ENCODE measurements around the gene PRKAR2A. TPM values are rescaled to one million over a fixed set of nuclear protein-coding genes. Genes with fewer than 3 reads are reported as not detected.
A peak's percentile ranks its signal among the peaks of the same experiment; 100 is the strongest.
"Not testable (repeated sequence)": the region's sequence is repeated elsewhere in the genome, so short reads cannot be mapped to it uniquely, and the experiment has no call there.

PRKAR2A gene
- total RNA-seq, 2 donors from 2014 or later = 30.8 to 40.4 TPM

GRCh38 chr3:48727511-48727910 is 120.2 kb downstream of the PRKAR2A start:
- Mint-ChIP-seq H3K4me1 (peaks cover 3% of the 10 kb centered on the region), H3K27me3 (no peaks in the 10 kb centered on the region), H3K27ac (no peak overlapping the region), H3K36me3 (ENCODE audit: low read depth) (peaks cover 3% of the 10 kb centered on the region), H3K4me3 (no peak overlapping the region)
- no peak for ATAC-seq
- no peaks in the 10 kb centered on the region for H3K9me3 ChIP-seq (ENCODE audit: control insufficient read depth, low read length, poor library complexity, severe bottlenecking)
- no peak for DNase-seq

- not testable (repeated sequence) for ATAC-seq; DNase-seq; H3K36me3 Mint-ChIP-seq (ENCODE audit: low read depth)
Observed at GRCh38 chr3:48725185-48725855, 122.4 kb downstream of the PRKAR2A start.

GRCh38 chr3:48723725-48724124 is 123.9 kb downstream of the PRKAR2A start:
- H3K27ac Mint-ChIP-seq = no peak overlapping the region
- no peaks in the 10 kb centered on the region for H3K9me3 ChIP-seq (ENCODE audit: control insufficient read depth, low read length, poor library complexity, severe bottlenecking)
- peaks cover 5% of the 10 kb centered on the region for H3K36me3 Mint-ChIP-seq (ENCODE audit: low read depth)
- no peak for DNase-seq
- H3K4me1 Mint-ChIP-seq = peaks cover 6% of the 10 kb centered on the region
- H3K27me3 Mint-ChIP-seq = peaks cover 10% of the 10 kb centered on the region
- no peak overlapping the region for H3K4me3 Mint-ChIP-seq
- no peak for ATAC-seq

More at GRCh38 chr3:48725185-48725855, 122.4 kb downstream of the PRKAR2A start:
- not testable (repeated sequence) for H3K27me3 Mint-ChIP-seq; H3K4me3 Mint-ChIP-seq; H3K9me3 ChIP-seq (ENCODE audit: control insufficient read depth, low read length, poor library complexity, severe bottlenecking); H3K27ac Mint-ChIP-seq; H3K4me1 Mint-ChIP-seq

DNA sequence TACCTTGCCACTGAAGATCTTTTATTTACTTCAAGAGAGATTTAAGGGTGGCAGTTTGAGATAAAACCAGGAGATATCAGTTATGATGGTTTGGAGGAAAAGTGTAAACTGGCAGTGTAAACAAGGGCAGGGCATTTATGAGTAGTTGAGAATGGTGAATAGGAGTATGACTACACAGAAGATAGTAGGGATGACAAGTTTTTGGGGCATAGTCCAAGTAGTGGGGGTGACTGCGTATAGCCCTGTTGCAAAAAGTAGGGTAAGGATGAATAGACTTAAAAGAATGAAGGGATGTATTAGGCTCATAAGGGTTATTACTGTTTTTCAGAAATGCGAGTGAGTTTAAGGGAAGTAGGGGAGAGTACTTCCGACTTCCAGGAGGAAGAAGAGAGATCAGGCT is 124.4 kb downstream of the PRKAR2A start:
- DNase-seq; H3K4me3 Mint-ChIP-seq; H3K27ac Mint-ChIP-seq; H3K9me3 ChIP-seq (ENCODE audit: control insufficient read depth, low read length, poor library complexity, severe bottlenecking); H3K36me3 Mint-ChIP-seq (ENCODE audit: low read depth); ATAC-seq; H3K4me1 Mint-ChIP-seq: not testable (repeated sequence)
- H3K27me3 Mint-ChIP-seq = peaks cover 10% of the 10 kb centered on the region

DNA sequence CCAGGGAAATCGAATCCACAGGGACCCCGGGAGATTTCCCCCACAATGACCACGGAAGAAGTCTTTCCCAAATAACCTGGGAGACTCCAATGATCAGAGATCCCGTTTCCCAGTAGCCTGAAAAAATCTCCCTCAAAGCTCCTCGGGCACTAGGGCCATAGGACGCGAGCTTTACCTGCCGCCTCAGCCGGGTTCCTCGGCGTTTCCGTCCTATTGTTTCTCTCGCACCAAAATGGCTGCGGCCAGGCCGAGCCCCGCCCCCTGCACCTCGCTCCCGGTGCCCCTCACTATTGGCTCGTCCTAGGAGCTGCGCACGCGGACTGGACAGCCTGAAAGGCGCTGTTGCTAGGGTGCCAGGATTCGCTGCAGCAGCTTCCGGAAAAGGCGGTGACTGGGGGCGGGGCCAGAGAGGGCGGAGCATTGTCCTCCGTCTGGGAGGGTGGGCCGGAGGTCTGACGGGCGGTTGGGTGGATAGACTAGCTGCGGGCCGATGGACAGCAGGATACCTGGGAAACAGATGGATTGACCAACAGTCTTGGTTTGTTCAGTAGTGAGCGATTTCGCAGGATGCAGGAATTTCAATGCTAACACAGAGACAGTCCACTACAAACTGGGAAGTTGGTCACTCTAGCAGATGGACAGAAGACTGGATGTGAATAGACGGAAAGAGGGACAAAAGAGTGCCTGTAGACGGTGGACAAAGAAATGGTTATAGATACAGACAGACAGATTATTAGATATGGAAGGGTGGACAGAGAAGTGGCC is 130.5 kb downstream of the PRKAR2A start, which contains the start of gene IP6K2:
Gene IP6K2, minus strand, starts transcription at position 240 of the 765 bp plus-strand sequence. CDS start 21,930 bp downstream, outside the sequence.
- Mint-ChIP-seq H3K27me3 (peaks cover 10% of the 10 kb centered on the region), H3K36me3 (ENCODE audit: low read depth) (peaks cover 7% of the 10 kb centered on the region), H3K4me3 (peak within 1 kb of the TSS; percentile 98), H3K4me1 (peaks cover 38% of the 10 kb centered on the region), H3K27ac (peak within 1 kb of the TSS; percentile 99)
- peak; percentile 97 for DNase-seq
- peak; percentile 99 for ATAC-seq
- H3K9me3 ChIP-seq (ENCODE audit: control insufficient read depth, low read length, poor library complexity, severe bottlenecking) = no peaks in the 10 kb centered on the region

GRCh38 chr3:48716508-48716981 is 131.1 kb downstream of the PRKAR2A start:
- H3K36me3 Mint-ChIP-seq (ENCODE audit: low read depth) = peaks cover 7% of the 10 kb centered on the region

GRCh38 chr3:48715174-48715800 is 132.4 kb downstream of the PRKAR2A start:
- Mint-ChIP-seq H3K4me1 (peaks cover 45% of the 10 kb centered on the region), H3K36me3 (ENCODE audit: low read depth) (peaks cover 10% of the 10 kb centered on the region), H3K4me3 (peak overlapping the region; percentile 98), H3K27me3 (peaks cover 10% of the 10 kb centered on the region), H3K27ac (peak overlapping the region; percentile 99)
- DNase-seq (no peak), ATAC-seq (no peak)
- no peaks in the 10 kb centered on the region for H3K9me3 ChIP-seq (ENCODE audit: control insufficient read depth, low read length, poor library complexity, severe bottlenecking)

More at GRCh38 chr3:48716508-48716981, 131.1 kb downstream of the PRKAR2A start:
- ATAC-seq (peak; percentile 28), DNase-seq (peak in 1 of 3 donors; percentile 14)
- Mint-ChIP-seq H3K4me1 (peaks cover 41% of the 10 kb centered on the region), H3K4me3 (peak overlapping the region; percentile 98), H3K27ac (peak overlapping the region; percentile 99), H3K27me3 (peaks cover 10% of the 10 kb centered on the region)
- H3K9me3 ChIP-seq (ENCODE audit: control insufficient read depth, low read length, poor library complexity, severe bottlenecking) = no peaks in the 10 kb centered on the region

DNA sequence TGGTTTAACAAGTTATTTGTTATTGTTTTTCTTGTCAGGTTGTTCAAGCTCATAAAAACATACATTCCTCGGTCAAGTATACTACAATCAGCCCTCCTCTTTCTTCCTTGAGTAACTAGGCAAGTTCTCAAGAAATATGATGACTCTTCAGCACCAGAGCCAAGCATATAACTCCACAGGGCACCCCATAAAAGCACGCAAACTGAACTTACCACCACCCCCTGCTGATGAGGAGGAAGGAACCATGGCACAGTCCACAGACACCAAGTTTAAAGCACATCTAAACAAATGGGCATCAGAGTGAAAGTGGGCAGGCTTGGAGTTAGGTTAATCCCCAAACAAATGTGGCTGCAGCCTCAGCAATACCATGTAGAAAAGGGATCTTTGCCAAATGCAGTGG is 135.9 kb downstream of the PRKAR2A start:
- ATAC-seq (no peak), DNase-seq (no peak)
- H3K36me3 Mint-ChIP-seq (ENCODE audit: low read depth) = peaks cover 5% of the 10 kb centered on the region
- peak overlapping the region; percentile 73 for H3K27ac Mint-ChIP-seq
- no peaks in the 10 kb centered on the region for H3K27me3 Mint-ChIP-seq
- H3K4me3 Mint-ChIP-seq = peak overlapping the region; percentile 63
- H3K4me1 Mint-ChIP-seq = peaks cover 44% of the 10 kb centered on the region
- no peaks in the 10 kb centered on the region for H3K9me3 ChIP-seq (ENCODE audit: control insufficient read depth, low read length, poor library complexity, severe bottlenecking)

GRCh38 chr3:48709051-48709461 is 138.6 kb downstream of the PRKAR2A start:
- Mint-ChIP-seq H3K4me3 (no peak overlapping the region), H3K27me3 (no peaks in the 10 kb centered on the region), H3K27ac (peak overlapping the region; percentile 8), H3K36me3 (ENCODE audit: low read depth) (peaks cover 3% of the 10 kb centered on the region), H3K4me1 (peaks cover 33% of the 10 kb centered on the region)
- no peaks in the 10 kb centered on the region for H3K9me3 ChIP-seq (ENCODE audit: control insufficient read depth, low read length, poor library complexity, severe bottlenecking)
- DNase-seq (no peak), ATAC-seq (no peak)

DNA sequence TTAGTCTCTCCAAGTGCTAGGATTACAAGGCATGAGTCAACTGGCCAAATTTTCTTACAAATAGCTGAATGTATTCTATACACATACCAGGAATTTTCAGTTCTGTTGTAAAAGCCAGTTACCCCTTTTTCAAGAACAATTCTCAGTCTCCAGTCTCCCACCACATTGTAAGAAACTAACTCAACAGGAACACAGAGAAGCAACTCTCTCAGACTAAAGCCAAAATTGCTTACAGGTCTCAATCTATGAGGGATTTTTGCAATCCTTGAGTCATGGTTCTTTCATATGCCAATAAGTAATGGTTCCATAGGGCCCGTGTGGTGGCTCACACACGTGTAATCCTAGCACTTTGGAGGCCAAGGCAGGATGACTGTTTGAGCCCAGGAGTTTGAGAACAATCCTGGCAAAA is 139.2 kb downstream of the PRKAR2A start:
- no peak for DNase-seq
- H3K9me3 ChIP-seq (ENCODE audit: control insufficient read depth, low read length, poor library complexity, severe bottlenecking) = no peaks in the 10 kb centered on the region
- Mint-ChIP-seq H3K27me3 (no peaks in the 10 kb centered on the region), H3K27ac (peak overlapping the region; percentile 8), H3K4me1 (peaks cover 33% of the 10 kb centered on the region), H3K36me3 (ENCODE audit: low read depth) (peaks cover 3% of the 10 kb centered on the region), H3K4me3 (peak overlapping the region; percentile 25)
- no peak for ATAC-seq

DNA sequence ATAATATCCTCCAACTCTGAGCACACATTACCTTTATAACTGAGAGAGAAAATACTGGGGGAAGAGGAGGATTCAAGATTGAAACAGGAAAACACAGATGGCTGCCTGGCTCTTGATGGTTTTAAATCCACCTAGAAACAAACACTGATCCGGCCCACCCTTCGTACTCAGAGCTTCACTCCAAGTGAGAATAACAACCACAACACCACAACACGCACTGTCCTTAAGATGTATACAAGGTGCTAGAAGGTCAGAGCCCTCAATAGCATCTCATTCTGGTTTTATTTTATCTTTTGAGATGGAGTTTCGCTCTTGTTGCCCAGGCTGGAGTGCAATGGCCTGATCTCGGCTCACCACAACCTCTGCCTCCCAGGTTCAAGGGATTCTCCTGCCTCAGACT is 140.5 kb downstream of the PRKAR2A start:
- peaks cover 37% of the 10 kb centered on the region for H3K4me1 Mint-ChIP-seq
- no peak for DNase-seq
- no peaks in the 10 kb centered on the region for H3K9me3 ChIP-seq (ENCODE audit: control insufficient read depth, low read length, poor library complexity, severe bottlenecking)
- peaks cover 5% of the 10 kb centered on the region for H3K36me3 Mint-ChIP-seq (ENCODE audit: low read depth)
- no peak overlapping the region for H3K27ac Mint-ChIP-seq
- no peak for ATAC-seq
- no peaks in the 10 kb centered on the region for H3K27me3 Mint-ChIP-seq
- H3K4me3 Mint-ChIP-seq = no peak overlapping the region

DNA sequence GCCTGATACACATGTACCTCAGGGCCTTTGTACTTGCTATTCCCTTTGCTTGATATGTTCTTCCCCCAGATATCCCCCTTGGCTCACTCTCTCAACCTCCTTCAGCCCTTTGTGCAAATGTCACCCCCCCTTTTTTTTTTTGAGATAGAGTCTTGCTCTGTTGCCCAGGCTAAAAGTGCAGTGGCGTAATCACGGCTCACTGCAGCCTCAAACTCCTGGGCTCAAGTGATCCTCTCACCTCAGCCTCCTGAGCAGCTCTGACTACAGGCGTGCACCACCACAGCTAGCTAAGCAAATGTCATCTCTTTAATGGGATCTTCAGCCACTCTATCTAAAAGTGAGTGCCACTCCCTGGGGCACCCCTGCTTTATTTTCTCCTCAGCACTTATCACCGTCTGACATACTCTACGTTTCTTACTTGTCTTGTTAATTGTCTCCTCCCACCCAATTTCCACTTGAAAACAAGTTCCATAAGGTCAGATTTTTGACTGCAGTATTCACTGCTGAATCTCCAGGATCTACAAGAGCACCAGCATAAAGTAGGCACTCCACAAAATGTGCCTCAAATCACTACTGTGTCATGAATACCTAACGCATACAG is 145.3 kb downstream of the PRKAR2A start:
- H3K36me3 Mint-ChIP-seq (ENCODE audit: low read depth) = peaks cover 2% of the 10 kb centered on the region
- H3K27ac Mint-ChIP-seq = peak overlapping the region; percentile 34

More for the DNA sequence above, 145.3 kb downstream of the PRKAR2A start:
- Mint-ChIP-seq H3K4me1 (peaks cover 24% of the 10 kb centered on the region), H3K4me3 (peak overlapping the region; percentile 49), H3K27me3 (no peaks in the 10 kb centered on the region)
- no peaks in the 10 kb centered on the region for H3K9me3 ChIP-seq (ENCODE audit: control insufficient read depth, low read length, poor library complexity, severe bottlenecking)
- ATAC-seq = no peak
- DNase-seq = no peak

All from T-helper 17 cell (primary cell).